H1 (cell line): ENCODE data around the gene PRR5L. TPM values are rescaled to one million over a fixed set of nuclear protein-coding genes. Genes with fewer than 3 reads are reported as not detected.

Source experiments
- CHD7 ChIP-seq: fragments of 300-600 bp; sonication (generic); IDR thresholded peaks from 2 replicates; pipeline ENCODE4 v1.7.1; 2012; ENCODE audit warnings: low read length, moderate library complexity, mild to moderate bottlenecking, inconsistent platforms; ENCODE audit not compliant: insufficient replicate concordance
- CTCF ChIP-seq, 3 experiments: IDR thresholded peaks; 1 replicate in 2 of 3; 2 replicates in 1 of 3; pipeline versions ENCODE4 v1.5.1 to v1.6.1; 2011; ENCODE audit warnings: low read length in 3 of 3, mild to moderate bottlenecking in 3 of 3, inconsistent platforms in 2 of 3, low read depth in 1 of 3, moderate library complexity in 1 of 3; ENCODE audit not compliant: insufficient read depth in 1 of 3; ENCODE audit errors: control extremely low read depth in 1 of 3
- NRF1 ChIP-seq: IDR thresholded peaks from 2 replicates; pipeline ENCODE4 v1.6.1; 2011; ENCODE audit warnings: mild to moderate bottlenecking, low read depth, low read length, improper control_type of control experiment
- POU5F1 ChIP-seq: IDR thresholded peaks from 2 replicates; pipeline ENCODE4 v1.6.1; 2011; ENCODE audit warnings: low read depth, mild to moderate bottlenecking, low read length, moderate library complexity
- ZNF274 ChIP-seq: IDR thresholded peaks from 2 replicates; pipeline ENCODE4 v1.7.0; 2012; ENCODE audit warnings: low read length, borderline replicate concordance; ENCODE audit errors: extremely low read depth
- polyA plus RNA-seq, 7 experiments: library from polyadenylated mRNA; depleted of rRNA in 3 of 7; stranded (reverse) in 5 of 7; unstranded in 2 of 7; fragments of >200 nt in 5 of 7; fragments of 200-250 nt in 2 of 7; gene quantifications; 1 replicate in 5 of 7; 2 replicates in 1 of 7; 4 replicates in 1 of 7; pipeline versions ENCODE4 v1.2.1 to v1.2.3, GENCODE V29; 2011 to 2013; ENCODE audit warnings: missing spikeins in 2 of 7, mixed read lengths in 2 of 7
- total RNA-seq: library from RNA; stranded (reverse); fragmentation: NEBNext Ultra II Directional; extraction: Animal tissue kit (Norgen Biotek cat#: 25700); gene quantifications from 2 replicates; pipeline ENCODE4 v1.2.1, GENCODE V29; 2021

Gene PRR5L
- total and polyA plus RNA-seq, 2 of the 8 experiments (the other 6 are each of a cell fraction or from before 2014, with no cell fraction given), result 6.6 to 10.1 TPM

DNA sequence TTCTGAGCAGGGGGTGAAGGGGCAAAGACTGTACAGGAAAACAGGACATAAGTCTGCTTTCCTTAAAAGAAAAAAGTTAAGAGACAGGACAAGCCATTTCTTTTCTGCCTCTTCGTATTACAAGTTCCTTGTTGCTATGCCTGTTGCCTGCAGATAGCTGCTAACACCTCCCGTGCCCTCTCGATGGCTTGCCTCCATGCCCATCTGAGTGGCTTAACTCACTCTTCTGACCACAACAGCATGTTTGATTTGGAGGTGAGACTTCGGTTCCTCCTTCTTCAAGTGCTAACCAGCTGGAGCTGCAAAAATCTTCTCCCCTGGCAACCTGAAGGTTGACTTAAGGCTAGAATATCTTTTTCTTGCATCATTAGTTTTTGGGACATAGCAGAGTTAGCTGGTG lies 103.1 kb downstream of the PRR5L start (continued):
- TF ChIP-seq CTCF (IDR thresholded peaks at IDR 0.05; ENCODE audit: control extremely low read depth in 1 of 3, insufficient read depth in 1 of 3, low read depth in 1 of 3, low read length in 3 of 3) (no peak), ZNF274 (no peak), NRF1 (no peak), CHD7 (no peak), POU5F1 (no peak)
